Right lobe of liver (tissue), 4 donors: Measurements from ENCODE around the gene AGO1.

Source experiments
- CTCF ChIP-seq, 4 donors: fragments of 200-600 bp in 3 of 4; fragments of 450-650 bp in 1 of 4; IDR thresholded peaks; one replicate each; pipeline versions ENCODE4 v1.5.1 to v1.8.0; 2016 to 2022; ENCODE audit warnings: antibody characterized with exemption in 4 of 4, mild to moderate bottlenecking in 2 of 4
- POLR2A ChIP-seq: fragments of 450-650 bp; IDR thresholded peaks from one replicate; pipeline ENCODE4 v1.6.1; 2017; ENCODE audit warnings: antibody characterized with exemption, mild to moderate bottlenecking
- donor health status: DM: no; HTN: no; CAD: no.
- donor health status: DM: no; HTN: no; CAD: no.
- donor health status: DM: no; HTN: yes; CAD: no.

GRCh38 chr1:35847935-35848565, 35.0 kb upstream of the AGO1 start:
- TF ChIP-seq POLR2A = no peak
- TF ChIP-seq CTCF (IDR thresholded peaks at IDR 0.05) = no peak
